PC-9 (cell line): ENCODE results near the gene ALPK3.

Experiments used
- EZH2 ChIP-seq: fragments of 200-600 bp; sonication (generic); IDR thresholded peaks from 2 replicates; pipeline ENCODE4 v1.8.0; 2017; ENCODE audit warnings: antibody characterized with exemption, low read depth
- TF ChIP-seq, protein P1 (sequence below): fragments of 200-600 bp; sonication (generic); conservative IDR thresholded peaks from 2 replicates; pipeline ENCODE4 v1.6.1; 2017; ENCODE audit warnings: mixed run types, antibody characterized with exemption, mild to moderate bottlenecking, moderate library complexity

DNA sequence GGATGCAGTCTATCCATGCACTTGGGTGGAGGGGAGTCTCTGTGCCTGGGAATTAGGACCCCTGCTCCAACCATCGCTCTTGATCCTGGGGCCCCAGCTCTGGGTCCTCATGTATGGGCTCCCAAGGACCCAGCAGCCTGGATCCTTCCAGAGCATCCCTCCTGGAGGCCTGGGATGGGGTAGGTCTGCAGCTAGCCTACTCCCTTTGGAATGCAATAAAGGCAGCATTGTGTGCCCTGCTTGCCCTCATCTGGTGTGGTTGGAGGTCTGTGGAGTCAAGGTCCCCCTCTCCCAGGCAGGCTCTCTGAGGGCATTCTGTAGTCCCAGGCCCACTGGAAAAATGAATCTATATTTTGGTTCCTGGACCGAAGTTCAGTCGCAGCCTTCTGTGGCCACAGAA is 52.4 kb downstream of the ALPK3 start:
- TF ChIP-seq, protein P1, sequence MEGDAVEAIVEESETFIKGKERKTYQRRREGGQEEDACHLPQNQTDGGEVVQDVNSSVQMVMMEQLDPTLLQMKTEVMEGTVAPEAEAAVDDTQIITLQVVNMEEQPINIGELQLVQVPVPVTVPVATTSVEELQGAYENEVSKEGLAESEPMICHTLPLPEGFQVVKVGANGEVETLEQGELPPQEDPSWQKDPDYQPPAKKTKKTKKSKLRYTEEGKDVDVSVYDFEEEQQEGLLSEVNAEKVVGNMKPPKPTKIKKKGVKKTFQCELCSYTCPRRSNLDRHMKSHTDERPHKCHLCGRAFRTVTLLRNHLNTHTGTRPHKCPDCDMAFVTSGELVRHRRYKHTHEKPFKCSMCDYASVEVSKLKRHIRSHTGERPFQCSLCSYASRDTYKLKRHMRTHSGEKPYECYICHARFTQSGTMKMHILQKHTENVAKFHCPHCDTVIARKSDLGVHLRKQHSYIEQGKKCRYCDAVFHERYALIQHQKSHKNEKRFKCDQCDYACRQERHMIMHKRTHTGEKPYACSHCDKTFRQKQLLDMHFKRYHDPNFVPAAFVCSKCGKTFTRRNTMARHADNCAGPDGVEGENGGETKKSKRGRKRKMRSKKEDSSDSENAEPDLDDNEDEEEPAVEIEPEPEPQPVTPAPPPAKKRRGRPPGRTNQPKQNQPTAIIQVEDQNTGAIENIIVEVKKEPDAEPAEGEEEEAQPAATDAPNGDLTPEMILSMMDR, result no peak
- TF ChIP-seq EZH2, result no peak
